Ishikawa (cell line): Measurements from ENCODE around the gene CLTCL1.

ENCODE experiments used
- CEBPB ChIP-seq: IDR thresholded peaks from 2 replicates; pipeline ENCODE4 v1.6.1; 2012
- CREB1 ChIP-seq: IDR thresholded peaks from 2 replicates; pipeline ENCODE4 v1.6.1; 2012; ENCODE audit warnings: low read depth
- EGR1 ChIP-seq: IDR thresholded peaks from 2 replicates; pipeline ENCODE4 v1.6.1; 2012
- EP300 ChIP-seq: IDR thresholded peaks from 2 replicates; pipeline ENCODE4 v1.6.1; 2012; ENCODE audit warnings: borderline replicate concordance
- FOXM1 ChIP-seq: IDR thresholded peaks from 2 replicates; pipeline ENCODE4 v1.6.1; 2012; ENCODE audit warnings: low read depth, borderline replicate concordance
- RAD21 ChIP-seq: IDR thresholded peaks from 2 replicates; pipeline ENCODE4 v1.6.1; 2012; ENCODE audit warnings: low read depth
- TEAD4 ChIP-seq: IDR thresholded peaks from 2 replicates; pipeline ENCODE4 v1.6.1; 2012
- YY1 ChIP-seq: IDR thresholded peaks from 2 replicates; pipeline ENCODE4 v1.6.1; 2012; ENCODE audit warnings: low read depth
- TF ChIP-seq, protein P1 (sequence below): IDR thresholded peaks from 2 replicates; pipeline ENCODE4 v1.6.1; 2012
- TF ChIP-seq, protein P2 (sequence below): IDR thresholded peaks from 2 replicates; pipeline ENCODE4 v1.6.1; 2012; ENCODE audit warnings: low read depth, mild to moderate bottlenecking
- TF ChIP-seq, protein P3 (sequence below): IDR thresholded peaks from 2 replicates; pipeline ENCODE4 v1.6.1; 2012

DNA sequence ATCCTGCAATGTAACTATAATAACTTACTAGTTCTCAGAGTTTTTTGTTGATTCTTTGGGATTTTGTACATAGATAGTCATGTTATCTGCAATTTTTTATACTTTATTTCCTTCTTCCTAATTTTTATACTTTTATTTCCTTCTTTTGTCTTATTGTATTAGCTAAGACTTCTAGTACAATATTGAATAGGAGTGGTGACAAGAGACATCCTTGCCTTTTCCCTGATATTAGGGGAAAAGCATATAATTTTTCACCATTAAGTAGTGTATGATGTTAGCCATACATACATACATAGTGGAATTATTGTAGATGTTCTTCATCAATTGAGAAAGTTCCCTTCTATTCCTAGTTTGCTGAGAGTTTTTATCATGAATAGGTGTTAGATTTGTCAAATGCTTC, 27.8 kb upstream of the CLTCL1 start:
- TF ChIP-seq EP300 (no peak), FOXM1 (no peak), RAD21 (no peak), CEBPB (no peak), TEAD4 (no peak), CREB1 (no peak), EGR1 (no peak), YY1 (no peak)
- TF ChIP-seq, protein P1, sequence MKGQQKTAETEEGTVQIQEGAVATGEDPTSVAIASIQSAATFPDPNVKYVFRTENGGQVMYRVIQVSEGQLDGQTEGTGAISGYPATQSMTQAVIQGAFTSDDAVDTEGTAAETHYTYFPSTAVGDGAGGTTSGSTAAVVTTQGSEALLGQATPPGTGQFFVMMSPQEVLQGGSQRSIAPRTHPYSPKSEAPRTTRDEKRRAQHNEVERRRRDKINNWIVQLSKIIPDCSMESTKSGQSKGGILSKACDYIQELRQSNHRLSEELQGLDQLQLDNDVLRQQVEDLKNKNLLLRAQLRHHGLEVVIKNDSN, result no peak
- TF ChIP-seq, protein P2, sequence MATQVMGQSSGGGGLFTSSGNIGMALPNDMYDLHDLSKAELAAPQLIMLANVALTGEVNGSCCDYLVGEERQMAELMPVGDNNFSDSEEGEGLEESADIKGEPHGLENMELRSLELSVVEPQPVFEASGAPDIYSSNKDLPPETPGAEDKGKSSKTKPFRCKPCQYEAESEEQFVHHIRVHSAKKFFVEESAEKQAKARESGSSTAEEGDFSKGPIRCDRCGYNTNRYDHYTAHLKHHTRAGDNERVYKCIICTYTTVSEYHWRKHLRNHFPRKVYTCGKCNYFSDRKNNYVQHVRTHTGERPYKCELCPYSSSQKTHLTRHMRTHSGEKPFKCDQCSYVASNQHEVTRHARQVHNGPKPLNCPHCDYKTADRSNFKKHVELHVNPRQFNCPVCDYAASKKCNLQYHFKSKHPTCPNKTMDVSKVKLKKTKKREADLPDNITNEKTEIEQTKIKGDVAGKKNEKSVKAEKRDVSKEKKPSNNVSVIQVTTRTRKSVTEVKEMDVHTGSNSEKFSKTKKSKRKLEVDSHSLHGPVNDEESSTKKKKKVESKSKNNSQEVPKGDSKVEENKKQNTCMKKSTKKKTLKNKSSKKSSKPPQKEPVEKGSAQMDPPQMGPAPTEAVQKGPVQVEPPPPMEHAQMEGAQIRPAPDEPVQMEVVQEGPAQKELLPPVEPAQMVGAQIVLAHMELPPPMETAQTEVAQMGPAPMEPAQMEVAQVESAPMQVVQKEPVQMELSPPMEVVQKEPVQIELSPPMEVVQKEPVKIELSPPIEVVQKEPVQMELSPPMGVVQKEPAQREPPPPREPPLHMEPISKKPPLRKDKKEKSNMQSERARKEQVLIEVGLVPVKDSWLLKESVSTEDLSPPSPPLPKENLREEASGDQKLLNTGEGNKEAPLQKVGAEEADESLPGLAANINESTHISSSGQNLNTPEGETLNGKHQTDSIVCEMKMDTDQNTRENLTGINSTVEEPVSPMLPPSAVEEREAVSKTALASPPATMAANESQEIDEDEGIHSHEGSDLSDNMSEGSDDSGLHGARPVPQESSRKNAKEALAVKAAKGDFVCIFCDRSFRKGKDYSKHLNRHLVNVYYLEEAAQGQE, result no peak
- TF ChIP-seq, protein P3, sequence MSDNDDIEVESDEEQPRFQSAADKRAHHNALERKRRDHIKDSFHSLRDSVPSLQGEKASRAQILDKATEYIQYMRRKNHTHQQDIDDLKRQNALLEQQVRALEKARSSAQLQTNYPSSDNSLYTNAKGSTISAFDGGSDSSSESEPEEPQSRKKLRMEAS, result no peak
